Measurements from ENCODE around the gene KIF3B.
"Not testable (repeated sequence)": the region's sequence is repeated elsewhere in the genome, so short reads cannot be mapped to it uniquely, and the experiment has no call there.

Gene KIF3B

DNA sequence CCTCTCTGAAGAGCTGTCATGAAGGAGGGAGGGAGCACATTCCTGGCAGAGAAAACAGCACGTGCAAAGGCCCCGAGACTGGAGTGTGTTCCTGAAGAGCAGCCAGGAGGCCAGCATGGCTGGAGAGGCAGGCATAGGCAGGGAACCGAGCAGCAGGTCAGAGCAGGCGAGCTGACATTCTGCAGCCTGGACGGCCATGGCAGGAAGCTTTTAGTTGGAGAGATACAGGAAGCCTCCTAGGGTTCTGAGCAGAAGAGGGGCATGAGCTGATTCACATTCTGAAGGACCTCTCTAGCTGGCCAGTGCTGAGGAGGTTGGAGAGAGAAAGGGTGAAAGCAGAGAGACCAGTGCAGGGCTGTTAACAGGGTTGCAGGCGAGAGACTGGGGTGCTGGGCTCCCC, 40.0 kb upstream of the KIF3B start:
- TF ChIP-seq CTCF (IDR thresholded peaks at IDR 0.05; ENCODE audit: control insufficient read depth, extremely low read depth, insufficient read depth): no peak
- H3K4me3 ChIP-seq (ENCODE audit: low read depth, low read length): no peak overlapping the region

GRCh38 chr20:32238483-32239425, 38.7 kb upstream of the KIF3B start:
- H3K4me3 ChIP-seq (ENCODE audit: low read depth, low read length): no peak overlapping the region
- DNase-seq (ENCODE audit: low read depth): no peak
- TF ChIP-seq CTCF (IDR thresholded peaks at IDR 0.05; ENCODE audit: control insufficient read depth, extremely low read depth, insufficient read depth): no peak

More for the DNA sequence above, 40.0 kb upstream of the KIF3B start:
- DNase-seq (ENCODE audit: low read depth): no peak

- TF ChIP-seq CTCF (IDR thresholded peaks at IDR 0.05; ENCODE audit: control insufficient read depth, extremely low read depth, insufficient read depth): peak; percentile 38
- H3K4me3 ChIP-seq (ENCODE audit: low read depth, low read length): no peak overlapping the region
- DNase-seq (ENCODE audit: low read depth): no peak
Measured at GRCh38 chr20:32240205-32240604, 37.2 kb upstream of the KIF3B start.

DNA sequence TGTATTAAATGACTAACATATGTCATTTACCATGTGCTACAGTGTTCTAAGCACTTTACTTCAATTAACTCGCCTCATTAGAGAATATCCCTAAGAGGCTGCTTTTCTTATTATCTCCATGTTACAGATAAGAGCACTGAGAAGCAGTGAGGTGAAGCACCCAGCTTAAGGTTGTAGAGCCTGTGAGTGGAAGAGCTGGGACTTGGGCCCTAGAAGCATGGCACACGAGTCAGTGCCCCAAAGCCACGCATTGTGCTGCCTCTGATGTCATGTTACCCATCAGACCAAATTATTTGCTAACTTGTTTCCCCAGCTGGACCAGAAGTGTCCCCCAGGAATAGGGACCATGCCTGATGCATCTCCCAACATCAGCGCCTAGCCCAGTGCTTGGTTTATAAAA, 35.6 kb upstream of the KIF3B start:
- no peak for DNase-seq (ENCODE audit: low read depth)
- H3K4me3 ChIP-seq (ENCODE audit: low read depth, low read length): no peak overlapping the region
- no peak for TF ChIP-seq CTCF (IDR thresholded peaks at IDR 0.05; ENCODE audit: control insufficient read depth, extremely low read depth, insufficient read depth)

DNA sequence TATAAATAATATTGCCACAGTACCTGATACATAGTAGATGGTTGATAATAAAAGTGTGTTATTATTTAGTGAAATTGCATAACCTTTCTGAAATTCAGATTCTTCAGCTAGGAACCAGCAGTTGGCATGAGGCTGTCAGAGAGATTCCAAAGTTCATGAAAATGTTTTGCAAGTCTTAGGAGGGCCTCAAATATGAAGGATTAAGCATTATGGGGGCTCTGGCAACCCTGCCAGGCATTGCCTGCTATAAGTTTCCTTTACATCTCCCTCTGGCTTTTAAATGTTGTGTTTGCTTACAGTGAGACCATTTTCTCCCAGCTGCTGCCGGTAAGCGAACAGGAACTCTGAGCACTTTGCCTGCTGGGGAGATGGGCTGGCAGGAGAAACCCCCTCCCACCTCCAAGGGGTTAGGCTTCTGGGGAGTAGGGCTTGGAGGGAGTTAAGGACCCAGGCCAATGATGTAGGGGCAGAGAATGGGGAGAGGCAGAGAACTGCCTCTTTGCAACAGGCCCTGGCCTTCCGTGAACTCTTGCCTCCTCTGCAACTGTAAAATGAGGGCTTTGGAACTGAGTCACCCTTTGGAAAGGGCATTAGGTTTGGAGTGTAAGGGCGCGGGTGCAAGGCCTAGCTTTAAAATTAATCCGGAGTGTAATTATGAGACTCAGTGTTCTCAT, 33.2 kb upstream of the KIF3B start:
- no peak for DNase-seq (ENCODE audit: low read depth)
- no peak for TF ChIP-seq CTCF (IDR thresholded peaks at IDR 0.05; ENCODE audit: control insufficient read depth, extremely low read depth, insufficient read depth)
- no peak overlapping the region for H3K4me3 ChIP-seq (ENCODE audit: low read depth, low read length)

GRCh38 chr20:32244959-32245358, 32.5 kb upstream of the KIF3B start:
- no peak for DNase-seq (ENCODE audit: low read depth)
- no peak for TF ChIP-seq CTCF (IDR thresholded peaks at IDR 0.05; ENCODE audit: control insufficient read depth, extremely low read depth, insufficient read depth)
- H3K4me3 ChIP-seq (ENCODE audit: low read depth, low read length): no peak overlapping the region

DNA sequence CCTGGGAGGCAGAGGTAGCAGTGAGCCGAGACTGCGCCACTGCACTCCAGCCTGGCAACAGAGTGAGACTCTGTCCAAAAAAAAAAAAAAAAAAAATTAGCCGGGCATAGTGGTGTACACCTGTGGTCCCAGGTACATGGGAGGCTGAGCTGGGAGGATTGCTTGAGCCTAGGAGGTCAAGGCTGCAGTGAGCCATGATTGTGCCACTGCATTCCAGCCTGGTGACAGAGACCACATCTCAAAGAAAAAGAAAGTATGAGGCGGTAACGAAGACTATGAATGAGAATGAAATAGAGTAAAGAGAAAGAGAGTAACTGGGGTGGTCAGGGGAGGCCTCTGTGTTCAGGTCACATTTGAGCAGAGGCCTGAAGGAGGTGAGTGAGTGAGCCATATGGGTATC, 31.2 kb upstream of the KIF3B start:
- H3K4me3 ChIP-seq (ENCODE audit: low read depth, low read length); DNase-seq (ENCODE audit: low read depth): not testable (repeated sequence)
